WTC11 (cell line): ENCODE results near the gene RDH16. TPM values are rescaled to one million over a fixed set of nuclear protein-coding genes. Genes with fewer than 3 reads are reported as not detected.
"Not testable (repeated sequence)": the region's sequence is repeated elsewhere in the genome, so short reads cannot be mapped to it uniquely, and the experiment has no call there.

Experiments
- ATAC-seq: fragments of 200-7000 bp; cut with Tn5 transposase; 2 replicates; pipeline ENCODE4 v1.10.0; 2021; ENCODE audit warnings: mild to moderate bottlenecking, moderate library complexity
- CTCF ChIA-PET: fragments of 300-600 bp; sonication (Branson Sonifier 250); formaldehyde crosslinking; loops from one replicate; lab custom pipeline; 2021; ENCODE audit warnings: antibody characterized with exemption; lab: Charles Lee
- POLR2A ChIA-PET: fragments of 350-600 bp; sonication (Branson Sonifier 250); formaldehyde crosslinking; loops from one replicate; lab custom pipeline; 2021; ENCODE audit warnings: antibody characterized with exemption; lab: Charles Lee
- DNase-seq: peaks from one replicate; pipeline ENCODE4 v3.0.0; 2021; ENCODE audit warnings: low spot score
- H3K27ac Mint-ChIP-seq: 2 replicates; pipeline ENCODE4 v1.8.0; 2021; ENCODE audit warnings: mixed read lengths
- H3K27me3 Mint-ChIP-seq: 2 replicates; pipeline ENCODE4 v1.8.0; 2021; ENCODE audit warnings: low read depth, mild to moderate bottlenecking, moderate library complexity, mixed read lengths
- H3K36me3 Mint-ChIP-seq: 2 replicates; pipeline ENCODE4 v1.8.0; 2021; ENCODE audit warnings: mixed read lengths
- H3K4me1 Mint-ChIP-seq: 2 replicates; pipeline ENCODE4 v1.8.0; 2022; ENCODE audit warnings: mixed read lengths
- H3K4me3 Mint-ChIP-seq: 2 replicates; pipeline ENCODE4 v1.8.0; 2021; ENCODE audit warnings: mild to moderate bottlenecking, moderate library complexity, mixed read lengths
- H3K9me3 Mint-ChIP-seq: 2 replicates; pipeline ENCODE4 v1.8.0; 2021; ENCODE audit warnings: mixed read lengths
- CBFB ChIP-seq: sonication (generic); formaldehyde crosslinking; IDR thresholded peaks from 2 replicates; pipeline ENCODE4 v1.8.1; 2022; ENCODE audit warnings: mild to moderate bottlenecking, low read depth, missing genetic modification reagents
- CREB1 ChIP-seq: sonication (generic); formaldehyde crosslinking; IDR thresholded peaks from 2 replicates; pipeline ENCODE4 v1.8.0; 2023; ENCODE audit warnings: mild to moderate bottlenecking, missing genetic modification reagents
- GABPB1 ChIP-seq: sonication (generic); formaldehyde crosslinking; IDR thresholded peaks from 2 replicates; pipeline ENCODE4 v1.8.1; 2023; ENCODE audit warnings: mild to moderate bottlenecking, missing genetic modification reagents
- HMGA2 ChIP-seq: fragments of 250-450 bp; sonication (Bioruptor Pico); IDR thresholded peaks from 2 replicates; pipeline ENCODE4 v1.4.0; 2021; ENCODE audit warnings: mild to moderate bottlenecking, moderate library complexity
- JAZF1 ChIP-seq: fragments of 250-450 bp; sonication (Bioruptor Pico); IDR thresholded peaks from 2 replicates; pipeline ENCODE4 v1.9.0; 2021; ENCODE audit warnings: moderate library complexity, mild to moderate bottlenecking, inconsistent platforms
- MYBL2 ChIP-seq: sonication (generic); formaldehyde crosslinking; IDR thresholded peaks from 2 replicates; pipeline ENCODE4 v1.8.1; 2023; ENCODE audit warnings: mild to moderate bottlenecking, moderate library complexity, missing genetic modification reagents
- NFE2L1 ChIP-seq: sonication (generic); formaldehyde crosslinking; IDR thresholded peaks from 2 replicates; pipeline ENCODE4 v1.8.1; 2023; ENCODE audit warnings: missing genetic modification reagents
- SOX15 ChIP-seq: fragments of 250-450 bp; sonication (Bioruptor Pico); IDR thresholded peaks from 2 replicates; pipeline ENCODE4 v1.9.0; 2021; ENCODE audit warnings: mild to moderate bottlenecking
- ZNF219 ChIP-seq: sonication (generic); formaldehyde crosslinking; IDR thresholded peaks from 2 replicates; pipeline ENCODE4 v1.8.0; 2023; ENCODE audit warnings: missing genetic modification reagents, mild to moderate bottlenecking, borderline replicate concordance
- total RNA-seq: library from RNA; stranded (reverse); gene quantifications from 3 replicates; pipeline ENCODE4 v1.2.3, GENCODE V29; 2021
- TF ChIP-seq, protein P1 (sequence below): fragments of 250-450 bp; sonication (Bioruptor Pico); IDR thresholded peaks from 2 replicates; pipeline ENCODE4 v2.1.2; 2022; ENCODE audit warnings: mild to moderate bottlenecking, moderate library complexity
- TF ChIP-seq, protein P2 (sequence below): fragments of 250-450 bp; sonication (Bioruptor Pico); conservative IDR thresholded peaks from 2 replicates; pipeline ENCODE4 v1.9.0; 2021; ENCODE audit warnings: mild to moderate bottlenecking
- TF ChIP-seq, protein P3 (sequence below): fragments of 250-450 bp; sonication (Bioruptor Pico); IDR thresholded peaks from 2 replicates; pipeline ENCODE4 v1.9.0; 2021; ENCODE audit warnings: mild to moderate bottlenecking, borderline replicate concordance
- TF ChIP-seq, protein P4 (sequence below): sonication (generic); formaldehyde crosslinking; IDR thresholded peaks from 2 replicates; pipeline ENCODE4 v1.8.0; 2023; ENCODE audit warnings: missing genetic modification reagents, mild to moderate bottlenecking, borderline replicate concordance
- TF ChIP-seq, protein P5 (sequence below): sonication (generic); formaldehyde crosslinking; IDR thresholded peaks from 2 replicates; pipeline ENCODE4 v1.8.1; 2022; ENCODE audit warnings: mild to moderate bottlenecking, moderate library complexity, missing genetic modification reagents

Gene RDH16
- total RNA-seq, 1 experiment from 2014 or later, result 1.0 TPM

DNA sequence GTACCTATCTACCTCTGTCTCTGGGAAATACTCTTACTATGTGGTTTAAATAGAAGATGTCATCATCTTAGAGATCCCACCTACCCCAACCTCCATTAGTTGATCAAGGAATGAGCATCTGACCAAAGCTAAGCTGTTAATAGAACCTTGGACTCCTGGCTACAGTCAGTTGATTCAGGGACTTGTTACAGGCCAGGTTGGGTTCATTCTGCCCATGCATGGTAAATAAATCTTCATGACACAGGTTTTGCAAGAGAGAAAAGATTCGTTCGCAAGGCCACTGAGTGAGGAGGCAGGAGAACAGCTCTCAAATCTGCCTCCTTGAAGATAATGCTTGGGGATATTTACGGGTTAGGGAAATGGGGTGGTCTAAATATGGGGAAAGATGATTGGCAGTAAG, 42.7 kb downstream of the RDH16 start:
- peaks cover 4% of the 10 kb centered on the region for H3K27me3 Mint-ChIP-seq
- no peak overlapping the region for H3K27ac Mint-ChIP-seq
- DNase-seq, result no peak
- no peak for TF ChIP-seq ZNF219 (CRISPR knock-in tag)
- TF ChIP-seq CREB1, result no peak
- no peak for TF ChIP-seq SOX15 (CRISPR knock-in tag)
- TF ChIP-seq JAZF1 (CRISPR knock-in tag), result no peak
- TF ChIP-seq NFE2L1 (CRISPR knock-in tag), result no peak
- TF ChIP-seq GABPB1, result no peak
- TF ChIP-seq, protein P1, sequence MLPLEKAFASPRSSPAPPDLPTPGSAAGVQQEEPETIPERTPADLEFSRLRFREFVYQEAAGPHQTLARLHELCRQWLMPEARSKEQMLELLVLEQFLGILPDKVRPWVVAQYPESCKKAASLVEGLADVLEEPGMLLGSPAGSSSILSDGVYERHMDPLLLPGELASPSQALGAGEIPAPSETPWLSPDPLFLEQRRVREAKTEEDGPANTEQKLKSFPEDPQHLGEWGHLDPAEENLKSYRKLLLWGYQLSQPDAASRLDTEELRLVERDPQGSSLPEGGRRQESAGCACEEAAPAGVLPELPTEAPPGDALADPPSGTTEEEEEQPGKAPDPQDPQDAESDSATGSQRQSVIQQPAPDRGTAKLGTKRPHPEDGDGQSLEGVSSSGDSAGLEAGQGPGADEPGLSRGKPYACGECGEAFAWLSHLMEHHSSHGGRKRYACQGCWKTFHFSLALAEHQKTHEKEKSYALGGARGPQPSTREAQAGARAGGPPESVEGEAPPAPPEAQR (CRISPR knock-in tag), result no peak
- TF ChIP-seq CBFB (CRISPR knock-in tag), result no peak
- TF ChIP-seq, protein P2, sequence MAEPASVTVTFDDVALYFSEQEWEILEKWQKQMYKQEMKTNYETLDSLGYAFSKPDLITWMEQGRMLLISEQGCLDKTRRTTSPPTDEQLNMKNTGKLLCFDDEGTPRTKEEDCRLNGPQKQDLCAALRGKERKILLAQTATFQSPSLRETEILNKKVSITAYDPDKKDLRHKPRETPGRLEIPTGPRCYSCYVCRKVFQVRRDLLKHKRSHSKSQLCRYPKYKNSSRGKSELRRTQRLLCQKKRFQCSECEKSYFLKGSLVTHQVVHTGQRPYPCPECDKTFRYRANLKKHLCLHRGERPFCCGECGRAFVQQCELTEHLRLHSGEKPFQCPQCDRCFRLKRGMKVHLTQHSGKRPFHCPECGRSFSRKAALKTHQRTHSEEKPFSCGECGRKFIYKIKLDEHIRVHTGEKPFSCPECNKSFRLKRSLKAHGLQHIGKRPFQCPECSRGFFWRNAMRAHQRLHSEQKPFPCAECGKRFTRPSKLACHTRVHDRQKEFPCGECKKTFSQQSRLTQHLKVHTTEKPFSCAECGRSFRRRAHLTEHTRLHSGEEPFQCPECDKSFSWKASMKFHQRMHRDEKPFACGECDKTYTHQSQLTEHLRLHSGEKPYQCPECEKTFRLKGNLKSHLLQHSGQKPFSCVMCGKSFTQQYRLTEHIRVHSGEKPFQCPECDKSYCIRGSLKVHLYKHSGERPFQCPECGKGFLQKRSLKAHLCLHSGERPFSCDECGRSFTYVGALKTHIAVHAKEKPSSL, result no peak
- no peak for TF ChIP-seq MYBL2 (CRISPR knock-in tag)
- TF ChIP-seq, all 79 proteins: peak for 0
- H3K4me3 Mint-ChIP-seq, result no peak overlapping the region
- H3K9me3 Mint-ChIP-seq, result peaks cover 37% of the 10 kb centered on the region
- no peak for ATAC-seq
- H3K36me3 Mint-ChIP-seq, result peaks cover 7% of the 10 kb centered on the region; the same call in 1 of the 2 replicates
- CTCF ChIA-PET, result interaction anchor here (0.6 kb wide), 1 partner anchor 101 kb away, joined by 4 read pairs; the partner anchor contains the start of gene TAC3
- POLR2A ChIA-PET, result no interaction called here
- no peaks in the 10 kb centered on the region for H3K4me1 Mint-ChIP-seq

DNA sequence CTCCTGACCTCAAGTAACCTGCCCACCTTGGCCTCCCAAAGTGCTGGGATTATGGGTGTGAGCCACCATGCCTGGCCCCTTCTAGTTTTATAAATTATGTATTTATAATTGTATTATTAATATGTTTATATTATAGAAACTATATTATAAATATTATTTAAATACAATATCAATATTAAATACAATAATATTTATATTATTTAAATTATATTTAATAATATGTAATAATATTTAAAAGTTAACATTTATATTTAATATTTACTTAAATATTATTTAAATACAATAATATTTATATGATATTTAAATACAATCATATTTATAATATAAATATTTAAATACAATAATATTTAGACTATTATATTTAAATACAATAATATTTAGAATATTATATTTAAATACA, 43.2 kb downstream of the RDH16 start:
- H3K4me3 Mint-ChIP-seq, result no peak overlapping the region
- H3K36me3 Mint-ChIP-seq, result peaks cover 12% of the 10 kb centered on the region; the same call in 1 of the 2 replicates
- peaks cover 41% of the 10 kb centered on the region for H3K9me3 Mint-ChIP-seq
- ATAC-seq (no peak), DNase-seq (no peak)
- CTCF ChIA-PET, result no interaction called here
- TF ChIP-seq, protein P3, sequence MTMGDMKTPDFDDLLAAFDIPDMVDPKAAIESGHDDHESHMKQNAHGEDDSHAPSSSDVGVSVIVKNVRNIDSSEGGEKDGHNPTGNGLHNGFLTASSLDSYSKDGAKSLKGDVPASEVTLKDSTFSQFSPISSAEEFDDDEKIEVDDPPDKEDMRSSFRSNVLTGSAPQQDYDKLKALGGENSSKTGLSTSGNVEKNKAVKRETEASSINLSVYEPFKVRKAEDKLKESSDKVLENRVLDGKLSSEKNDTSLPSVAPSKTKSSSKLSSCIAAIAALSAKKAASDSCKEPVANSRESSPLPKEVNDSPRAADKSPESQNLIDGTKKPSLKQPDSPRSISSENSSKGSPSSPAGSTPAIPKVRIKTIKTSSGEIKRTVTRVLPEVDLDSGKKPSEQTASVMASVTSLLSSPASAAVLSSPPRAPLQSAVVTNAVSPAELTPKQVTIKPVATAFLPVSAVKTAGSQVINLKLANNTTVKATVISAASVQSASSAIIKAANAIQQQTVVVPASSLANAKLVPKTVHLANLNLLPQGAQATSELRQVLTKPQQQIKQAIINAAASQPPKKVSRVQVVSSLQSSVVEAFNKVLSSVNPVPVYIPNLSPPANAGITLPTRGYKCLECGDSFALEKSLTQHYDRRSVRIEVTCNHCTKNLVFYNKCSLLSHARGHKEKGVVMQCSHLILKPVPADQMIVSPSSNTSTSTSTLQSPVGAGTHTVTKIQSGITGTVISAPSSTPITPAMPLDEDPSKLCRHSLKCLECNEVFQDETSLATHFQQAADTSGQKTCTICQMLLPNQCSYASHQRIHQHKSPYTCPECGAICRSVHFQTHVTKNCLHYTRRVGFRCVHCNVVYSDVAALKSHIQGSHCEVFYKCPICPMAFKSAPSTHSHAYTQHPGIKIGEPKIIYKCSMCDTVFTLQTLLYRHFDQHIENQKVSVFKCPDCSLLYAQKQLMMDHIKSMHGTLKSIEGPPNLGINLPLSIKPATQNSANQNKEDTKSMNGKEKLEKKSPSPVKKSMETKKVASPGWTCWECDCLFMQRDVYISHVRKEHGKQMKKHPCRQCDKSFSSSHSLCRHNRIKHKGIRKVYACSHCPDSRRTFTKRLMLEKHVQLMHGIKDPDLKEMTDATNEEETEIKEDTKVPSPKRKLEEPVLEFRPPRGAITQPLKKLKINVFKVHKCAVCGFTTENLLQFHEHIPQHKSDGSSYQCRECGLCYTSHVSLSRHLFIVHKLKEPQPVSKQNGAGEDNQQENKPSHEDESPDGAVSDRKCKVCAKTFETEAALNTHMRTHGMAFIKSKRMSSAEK (CRISPR knock-in tag), result no peak
- TF ChIP-seq HMGA2 (CRISPR knock-in tag), result peak; percentile 98; the same call in 1 of the 2 replicates
- H3K27ac Mint-ChIP-seq, result no peak overlapping the region
- peaks cover 8% of the 10 kb centered on the region for H3K27me3 Mint-ChIP-seq
- POLR2A ChIA-PET, result no interaction called here
- H3K4me1 Mint-ChIP-seq, result no peaks in the 10 kb centered on the region

DNA sequence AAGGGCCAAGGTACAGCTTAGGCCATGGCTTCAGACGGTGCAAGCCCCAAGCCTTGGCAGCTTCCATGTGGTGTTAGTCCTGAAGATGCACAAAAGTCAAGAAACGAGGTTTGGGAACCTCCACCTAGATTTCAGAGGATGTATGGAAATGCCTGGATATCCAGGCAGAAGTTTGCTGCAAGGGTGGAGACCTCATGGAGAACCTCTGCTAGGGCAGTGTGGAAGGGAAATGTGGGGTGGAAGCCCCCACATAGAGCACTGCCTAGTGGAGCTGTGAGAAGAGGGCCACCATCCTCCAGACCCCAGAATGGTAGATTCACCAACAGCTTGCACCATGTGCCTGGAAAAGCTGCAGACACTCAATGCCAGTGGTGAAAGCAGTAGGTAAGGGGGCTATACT, 48.0 kb downstream of the RDH16 start:
- CTCF ChIA-PET, DNase-seq, ATAC-seq, POLR2A ChIA-PET, H3K4me3 Mint-ChIP-seq, H3K27ac Mint-ChIP-seq, H3K4me1 Mint-ChIP-seq: not testable (repeated sequence)
- H3K27me3 Mint-ChIP-seq, result peaks cover 16% of the 10 kb centered on the region
- H3K36me3 Mint-ChIP-seq, result peaks cover 22% of the 10 kb centered on the region; the same call in 1 of the 2 replicates
- H3K9me3 Mint-ChIP-seq, result peaks cover 58% of the 10 kb centered on the region

DNA sequence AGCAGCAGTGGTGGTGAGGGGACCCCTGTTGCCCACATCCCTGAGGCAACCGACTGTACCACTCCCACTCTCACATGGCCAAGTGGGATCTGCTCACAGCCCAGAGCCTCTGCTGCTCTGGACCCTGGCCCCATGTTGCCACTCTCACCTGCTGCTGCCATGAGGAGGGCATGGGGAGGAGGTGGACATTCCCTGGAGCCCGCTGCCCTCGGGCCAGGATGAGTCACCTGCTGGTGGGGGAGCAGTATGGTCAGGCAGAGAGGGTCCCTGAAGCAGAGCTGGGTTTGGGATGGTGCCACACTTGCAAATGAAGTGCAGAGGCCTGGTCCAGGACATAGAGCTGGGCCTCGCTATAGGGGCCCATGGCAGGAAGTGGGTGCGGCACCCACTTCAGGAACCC, 49.3 kb downstream of the RDH16 start:
- H3K4me1 Mint-ChIP-seq, result no peaks in the 10 kb centered on the region
- ChIA-PET CTCF (no interaction called here), POLR2A (no interaction called here)
- H3K27ac Mint-ChIP-seq, result no peak overlapping the region
- H3K36me3 Mint-ChIP-seq, result peaks cover 26% of the 10 kb centered on the region; the same call in 1 of the 2 replicates
- H3K9me3 Mint-ChIP-seq, result peaks cover 65% of the 10 kb centered on the region
- no peak for ATAC-seq
- H3K27me3 Mint-ChIP-seq, result peaks cover 16% of the 10 kb centered on the region
- H3K4me3 Mint-ChIP-seq, result no peak overlapping the region
- DNase-seq, result no peak
- TF ChIP-seq, protein P4, sequence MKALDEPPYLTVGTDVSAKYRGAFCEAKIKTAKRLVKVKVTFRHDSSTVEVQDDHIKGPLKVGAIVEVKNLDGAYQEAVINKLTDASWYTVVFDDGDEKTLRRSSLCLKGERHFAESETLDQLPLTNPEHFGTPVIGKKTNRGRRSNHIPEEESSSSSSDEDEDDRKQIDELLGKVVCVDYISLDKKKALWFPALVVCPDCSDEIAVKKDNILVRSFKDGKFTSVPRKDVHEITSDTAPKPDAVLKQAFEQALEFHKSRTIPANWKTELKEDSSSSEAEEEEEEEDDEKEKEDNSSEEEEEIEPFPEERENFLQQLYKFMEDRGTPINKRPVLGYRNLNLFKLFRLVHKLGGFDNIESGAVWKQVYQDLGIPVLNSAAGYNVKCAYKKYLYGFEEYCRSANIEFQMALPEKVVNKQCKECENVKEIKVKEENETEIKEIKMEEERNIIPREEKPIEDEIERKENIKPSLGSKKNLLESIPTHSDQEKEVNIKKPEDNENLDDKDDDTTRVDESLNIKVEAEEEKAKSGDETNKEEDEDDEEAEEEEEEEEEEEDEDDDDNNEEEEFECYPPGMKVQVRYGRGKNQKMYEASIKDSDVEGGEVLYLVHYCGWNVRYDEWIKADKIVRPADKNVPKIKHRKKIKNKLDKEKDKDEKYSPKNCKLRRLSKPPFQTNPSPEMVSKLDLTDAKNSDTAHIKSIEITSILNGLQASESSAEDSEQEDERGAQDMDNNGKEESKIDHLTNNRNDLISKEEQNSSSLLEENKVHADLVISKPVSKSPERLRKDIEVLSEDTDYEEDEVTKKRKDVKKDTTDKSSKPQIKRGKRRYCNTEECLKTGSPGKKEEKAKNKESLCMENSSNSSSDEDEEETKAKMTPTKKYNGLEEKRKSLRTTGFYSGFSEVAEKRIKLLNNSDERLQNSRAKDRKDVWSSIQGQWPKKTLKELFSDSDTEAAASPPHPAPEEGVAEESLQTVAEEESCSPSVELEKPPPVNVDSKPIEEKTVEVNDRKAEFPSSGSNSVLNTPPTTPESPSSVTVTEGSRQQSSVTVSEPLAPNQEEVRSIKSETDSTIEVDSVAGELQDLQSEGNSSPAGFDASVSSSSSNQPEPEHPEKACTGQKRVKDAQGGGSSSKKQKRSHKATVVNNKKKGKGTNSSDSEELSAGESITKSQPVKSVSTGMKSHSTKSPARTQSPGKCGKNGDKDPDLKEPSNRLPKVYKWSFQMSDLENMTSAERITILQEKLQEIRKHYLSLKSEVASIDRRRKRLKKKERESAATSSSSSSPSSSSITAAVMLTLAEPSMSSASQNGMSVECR, result no peak
- TF ChIP-seq, protein P5, sequence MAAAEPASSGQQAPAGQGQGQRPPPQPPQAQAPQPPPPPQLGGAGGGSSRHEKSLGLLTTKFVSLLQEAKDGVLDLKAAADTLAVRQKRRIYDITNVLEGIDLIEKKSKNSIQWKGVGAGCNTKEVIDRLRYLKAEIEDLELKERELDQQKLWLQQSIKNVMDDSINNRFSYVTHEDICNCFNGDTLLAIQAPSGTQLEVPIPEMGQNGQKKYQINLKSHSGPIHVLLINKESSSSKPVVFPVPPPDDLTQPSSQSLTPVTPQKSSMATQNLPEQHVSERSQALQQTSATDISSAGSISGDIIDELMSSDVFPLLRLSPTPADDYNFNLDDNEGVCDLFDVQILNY (CRISPR knock-in tag), result no peak
